ENCODE results near the gene LPP. TPM values are rescaled to one million over a fixed set of nuclear protein-coding genes. Genes with fewer than 3 reads are reported as not detected.

Gene LPP
- total RNA-seq, 4 donors from 2014 or later, result 45.9 to 81.1 (median 63.0) TPM

GRCh38 chr3:188326968-188327367 lies 173.0 kb downstream of the LPP start:
- intact Hi-C loops (cut with DNase I; ENCODE audit: low total_unique reads), result no loop called here
- DNase-seq (ENCODE audit: low spot score in 2 of 2), result no peak
- WGBS, 2 donors, result 87% methylated on average over 4 of the region's 4 CpGs
- TF ChIP-seq, protein P1, sequence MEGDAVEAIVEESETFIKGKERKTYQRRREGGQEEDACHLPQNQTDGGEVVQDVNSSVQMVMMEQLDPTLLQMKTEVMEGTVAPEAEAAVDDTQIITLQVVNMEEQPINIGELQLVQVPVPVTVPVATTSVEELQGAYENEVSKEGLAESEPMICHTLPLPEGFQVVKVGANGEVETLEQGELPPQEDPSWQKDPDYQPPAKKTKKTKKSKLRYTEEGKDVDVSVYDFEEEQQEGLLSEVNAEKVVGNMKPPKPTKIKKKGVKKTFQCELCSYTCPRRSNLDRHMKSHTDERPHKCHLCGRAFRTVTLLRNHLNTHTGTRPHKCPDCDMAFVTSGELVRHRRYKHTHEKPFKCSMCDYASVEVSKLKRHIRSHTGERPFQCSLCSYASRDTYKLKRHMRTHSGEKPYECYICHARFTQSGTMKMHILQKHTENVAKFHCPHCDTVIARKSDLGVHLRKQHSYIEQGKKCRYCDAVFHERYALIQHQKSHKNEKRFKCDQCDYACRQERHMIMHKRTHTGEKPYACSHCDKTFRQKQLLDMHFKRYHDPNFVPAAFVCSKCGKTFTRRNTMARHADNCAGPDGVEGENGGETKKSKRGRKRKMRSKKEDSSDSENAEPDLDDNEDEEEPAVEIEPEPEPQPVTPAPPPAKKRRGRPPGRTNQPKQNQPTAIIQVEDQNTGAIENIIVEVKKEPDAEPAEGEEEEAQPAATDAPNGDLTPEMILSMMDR (IDR thresholded peaks at IDR 0.05), result no peak
- no peak for TF ChIP-seq POLR2A (IDR thresholded peaks at IDR 0.05)
- H3K4me3 ChIP-seq (ENCODE audit: low read depth, poor library complexity, severe bottlenecking), result no peak overlapping the region

DNA sequence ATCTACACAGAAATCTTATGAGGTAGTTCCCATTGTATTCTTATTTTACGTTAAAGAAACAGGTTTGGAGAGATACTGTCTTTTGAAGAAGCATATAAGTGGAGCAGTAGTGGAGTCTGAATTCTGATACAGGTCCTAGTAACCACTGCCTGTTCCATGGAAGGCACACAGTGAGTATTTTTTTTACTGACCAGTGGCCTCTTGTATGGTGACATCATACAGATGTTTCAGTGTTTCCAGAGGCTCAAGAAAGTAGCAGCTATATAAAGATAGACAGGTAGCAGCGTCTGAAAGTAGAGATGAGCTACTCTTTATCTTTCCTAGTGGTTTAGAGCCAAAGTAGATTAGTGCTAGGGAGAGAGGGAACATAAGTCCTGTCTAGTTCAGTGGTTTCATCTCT lies 173.5 kb downstream of the LPP start:
- intact Hi-C loops (cut with DNase I; ENCODE audit: low total_unique reads), result no loop called here
- DNase-seq (ENCODE audit: low spot score in 2 of 2), result no peak
- H3K4me3 ChIP-seq (ENCODE audit: low read depth, poor library complexity, severe bottlenecking), result no peak overlapping the region
- WGBS, 2 donors, result 96 to 98% methylated on average over 2 of the region's 2 CpGs
- TF ChIP-seq, protein P1 (IDR thresholded peaks at IDR 0.05), result no peak
- TF ChIP-seq POLR2A (IDR thresholded peaks at IDR 0.05), result no peak

GRCh38 chr3:188330138-188330537 lies 176.2 kb downstream of the LPP start:
- 81 to 92% methylated on average over 2 of the region's 2 CpGs for WGBS, 2 donors
- TF ChIP-seq, protein P1 (IDR thresholded peaks at IDR 0.05), result no peak
- TF ChIP-seq POLR2A (IDR thresholded peaks at IDR 0.05), result no peak
- no peak overlapping the region for H3K4me3 ChIP-seq (ENCODE audit: low read depth, poor library complexity, severe bottlenecking)
- intact Hi-C loops (cut with DNase I; ENCODE audit: low total_unique reads), result no loop called here
- no peak for DNase-seq (ENCODE audit: low spot score in 2 of 2)

DNA sequence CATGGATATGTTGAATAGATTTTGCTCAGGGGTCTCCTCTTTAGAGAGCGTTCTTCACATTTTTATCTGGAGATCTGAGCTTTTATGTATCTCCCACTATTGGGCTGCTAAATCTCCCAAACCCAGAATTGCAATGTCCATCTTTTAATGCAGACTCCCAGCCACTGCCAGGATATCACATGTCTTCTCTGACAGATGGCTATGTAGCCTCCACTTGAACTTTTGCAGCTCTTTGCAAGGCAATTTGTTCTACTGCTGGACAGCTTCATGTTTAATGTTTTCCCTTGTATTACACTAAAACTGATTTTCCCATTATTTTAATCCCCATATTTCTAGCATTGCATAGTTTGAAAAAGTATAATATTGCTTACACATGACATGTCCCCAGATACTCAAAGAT lies 177.2 kb downstream of the LPP start:
- intact Hi-C loops (cut with DNase I; ENCODE audit: low total_unique reads), result no loop called here
- WGBS, 2 donors, result 93 to 95% methylated on average over 1 of the region's 1 CpG
- TF ChIP-seq, protein P1 (IDR thresholded peaks at IDR 0.05), result no peak
- no peak for TF ChIP-seq POLR2A (IDR thresholded peaks at IDR 0.05)
- no peak for DNase-seq (ENCODE audit: low spot score in 2 of 2)
- H3K4me3 ChIP-seq (ENCODE audit: low read depth, poor library complexity, severe bottlenecking), result no peak overlapping the region

GRCh38 chr3:188332085-188332484 lies 178.1 kb downstream of the LPP start:
- no peak overlapping the region for H3K4me3 ChIP-seq (ENCODE audit: low read depth, poor library complexity, severe bottlenecking)
- intact Hi-C loops (cut with DNase I; ENCODE audit: low total_unique reads), result no loop called here
- WGBS, 2 donors, result 95 to 98% methylated on average over 3 of the region's 3 CpGs
- TF ChIP-seq, protein P1 (IDR thresholded peaks at IDR 0.05), result no peak
- DNase-seq (ENCODE audit: low spot score in 2 of 2), result no peak

GRCh38 chr3:188335656-188336055 lies 181.7 kb downstream of the LPP start:
- intact Hi-C loops (cut with DNase I; ENCODE audit: low total_unique reads), result no loop called here
- DNase-seq (ENCODE audit: low spot score in 2 of 2), result no peak
- no peak overlapping the region for H3K4me3 ChIP-seq (ENCODE audit: low read depth, poor library complexity, severe bottlenecking)
- TF ChIP-seq, protein P1 (IDR thresholded peaks at IDR 0.05), result no peak
- TF ChIP-seq POLR2A (IDR thresholded peaks at IDR 0.05), result no peak
- WGBS, 2 donors, result 93 to 94% methylated on average over 3 of the region's 3 CpGs
